ENCODE measurements around the gene STOX1.

STOX1 gene

DNA sequence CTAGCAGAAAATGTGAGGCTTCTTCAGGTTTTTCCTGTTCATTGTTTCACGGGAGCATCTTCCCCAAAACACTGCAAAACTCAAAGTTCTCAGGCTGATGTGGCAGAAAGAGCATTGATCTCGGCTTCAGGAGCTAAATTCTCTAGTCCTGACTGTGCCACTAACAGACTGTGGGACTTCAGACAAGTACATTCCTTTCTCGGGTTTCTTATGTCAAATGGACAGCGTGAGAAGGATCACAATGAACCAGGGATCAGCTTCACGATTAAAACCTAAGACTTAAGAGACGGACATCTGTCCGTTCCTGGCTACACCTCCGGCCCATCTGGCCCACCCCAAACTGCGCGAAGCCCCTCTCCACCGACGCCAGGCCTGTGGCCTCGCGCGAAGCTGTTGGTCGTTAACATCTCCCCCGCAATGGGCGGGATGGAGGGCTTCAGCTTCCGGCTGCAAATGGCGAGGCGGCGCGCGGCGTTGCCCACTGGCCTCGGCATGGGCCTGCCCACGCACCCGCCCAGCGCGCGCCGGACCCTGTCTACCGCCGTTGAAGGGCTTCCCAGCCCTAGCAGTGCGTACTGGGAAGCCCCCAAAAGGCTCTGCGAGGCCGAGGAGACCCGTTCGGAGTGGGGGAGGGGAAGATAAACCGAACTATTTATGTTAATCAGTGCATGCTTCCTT, 73.2 kb downstream of the STOX1 start:
- DNase-seq (ENCODE audit: low read depth in 1 of 2, low spot score in 1 of 2) = no peak
- TF ChIP-seq SPI1 (IDR thresholded peaks at IDR 0.05; ENCODE audit: borderline replicate concordance, low read depth) = no peak
- TF ChIP-seq POLR2AphosphoS5 (IDR thresholded peaks at IDR 0.05; ENCODE audit: low read depth) = peak; percentile 92
- peak; percentile 77 for TF ChIP-seq REST (IDR thresholded peaks at IDR 0.05; ENCODE audit: insufficient replicate concordance, low read depth)
- Histone ChIP-seq H3K27me3 (ENCODE audit: insufficient read depth, poor library complexity, severe bottlenecking) (no peaks in the 10 kb centered on the region), H3K4me3 (replicated peaks; ENCODE audit: insufficient read depth, low read length) (peak overlapping the region; percentile 40), H3K27ac (replicated peaks) (peak overlapping the region; percentile 98)

- H3K27ac ChIP-seq (replicated peaks) = peak within 1 kb of the TSS; percentile 98
- peak; percentile 98 to 99 for DNase-seq (ENCODE audit: low read depth in 1 of 2, low spot score in 1 of 2)
- peak; percentile 79 for TF ChIP-seq GABPA (IDR thresholded peaks at IDR 0.05; ENCODE audit: low read depth)
- TF ChIP-seq REST (IDR thresholded peaks at IDR 0.05; ENCODE audit: insufficient replicate concordance, low read depth) = no peak
- TF ChIP-seq POLR2AphosphoS5 (IDR thresholded peaks at IDR 0.05; ENCODE audit: low read depth) = peak; percentile 89
- H3K4me3 ChIP-seq (replicated peaks; ENCODE audit: insufficient read depth, low read length) = peak within 1 kb of the TSS; percentile 78
- H3K27me3 ChIP-seq (ENCODE audit: insufficient read depth, poor library complexity, severe bottlenecking) = no peaks in the 10 kb centered on the region
Measured at GRCh38 chr10:68901105-68901927, 74.0 kb downstream of the STOX1 start, which contains the start of gene DDX50. Gene DDX50 (plus strand): TSS chr10:68901315. CDS start chr10:68901385, 70 bp downstream.

DNA sequence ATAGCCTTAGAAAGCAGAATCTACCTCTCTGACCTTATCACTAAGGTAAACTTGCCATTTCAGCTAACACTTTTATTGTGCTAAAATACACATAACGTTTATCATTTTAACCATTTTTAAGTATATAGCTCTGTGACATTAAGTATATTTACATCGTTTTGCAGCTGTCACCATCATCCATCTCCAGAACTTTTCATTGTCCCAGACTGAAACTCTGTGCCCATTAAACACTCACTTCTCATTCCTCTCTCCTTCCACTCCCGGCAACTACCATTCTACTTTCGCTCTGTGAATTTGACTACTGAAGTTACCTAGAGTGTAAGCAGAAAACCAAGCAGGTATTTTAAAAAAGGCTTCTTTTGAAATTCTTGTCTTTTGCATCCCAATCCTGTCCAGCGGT, 75.1 kb downstream of the STOX1 start:
- DNase-seq (ENCODE audit: low read depth in 1 of 2, low spot score in 1 of 2) = no peak
- H3K27me3 ChIP-seq (ENCODE audit: insufficient read depth, poor library complexity, severe bottlenecking) = no peaks in the 10 kb centered on the region
- TF ChIP-seq POLR2AphosphoS5 (IDR thresholded peaks at IDR 0.05; ENCODE audit: low read depth) (no peak), REST (IDR thresholded peaks at IDR 0.05; ENCODE audit: insufficient replicate concordance, low read depth) (no peak), SPI1 (IDR thresholded peaks at IDR 0.05; ENCODE audit: borderline replicate concordance, low read depth) (no peak), GABPA (IDR thresholded peaks at IDR 0.05; ENCODE audit: low read depth) (no peak)
- TF ChIP-seq, protein P1, sequence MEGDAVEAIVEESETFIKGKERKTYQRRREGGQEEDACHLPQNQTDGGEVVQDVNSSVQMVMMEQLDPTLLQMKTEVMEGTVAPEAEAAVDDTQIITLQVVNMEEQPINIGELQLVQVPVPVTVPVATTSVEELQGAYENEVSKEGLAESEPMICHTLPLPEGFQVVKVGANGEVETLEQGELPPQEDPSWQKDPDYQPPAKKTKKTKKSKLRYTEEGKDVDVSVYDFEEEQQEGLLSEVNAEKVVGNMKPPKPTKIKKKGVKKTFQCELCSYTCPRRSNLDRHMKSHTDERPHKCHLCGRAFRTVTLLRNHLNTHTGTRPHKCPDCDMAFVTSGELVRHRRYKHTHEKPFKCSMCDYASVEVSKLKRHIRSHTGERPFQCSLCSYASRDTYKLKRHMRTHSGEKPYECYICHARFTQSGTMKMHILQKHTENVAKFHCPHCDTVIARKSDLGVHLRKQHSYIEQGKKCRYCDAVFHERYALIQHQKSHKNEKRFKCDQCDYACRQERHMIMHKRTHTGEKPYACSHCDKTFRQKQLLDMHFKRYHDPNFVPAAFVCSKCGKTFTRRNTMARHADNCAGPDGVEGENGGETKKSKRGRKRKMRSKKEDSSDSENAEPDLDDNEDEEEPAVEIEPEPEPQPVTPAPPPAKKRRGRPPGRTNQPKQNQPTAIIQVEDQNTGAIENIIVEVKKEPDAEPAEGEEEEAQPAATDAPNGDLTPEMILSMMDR (IDR thresholded peaks at IDR 0.05; ENCODE audit: insufficient read depth, low read length) = no peak
- H3K4me3 ChIP-seq (replicated peaks; ENCODE audit: insufficient read depth, low read length) = peak overlapping the region; percentile 78
- H3K27ac ChIP-seq (replicated peaks) = no peak overlapping the region

GRCh38 chr10:68924593-68924992, 97.3 kb downstream of the STOX1 start:
- TF ChIP-seq GABPA (IDR thresholded peaks at IDR 0.05; ENCODE audit: low read depth) (no peak), SPI1 (IDR thresholded peaks at IDR 0.05; ENCODE audit: borderline replicate concordance, low read depth) (no peak), REST (IDR thresholded peaks at IDR 0.05; ENCODE audit: insufficient replicate concordance, low read depth) (no peak), POLR2AphosphoS5 (IDR thresholded peaks at IDR 0.05; ENCODE audit: low read depth) (no peak)
- TF ChIP-seq, protein P1 (IDR thresholded peaks at IDR 0.05; ENCODE audit: insufficient read depth, low read length) = no peak
- Histone ChIP-seq H3K4me3 (replicated peaks; ENCODE audit: insufficient read depth, low read length) (no peak overlapping the region), H3K27ac (replicated peaks) (no peak overlapping the region), H3K27me3 (ENCODE audit: insufficient read depth, poor library complexity, severe bottlenecking) (no peaks in the 10 kb centered on the region)
- DNase-seq (ENCODE audit: low read depth in 1 of 2, low spot score in 1 of 2) = no peak

All from HL-60 (cell line).